IMR-90 (cell line): ENCODE measurements around the gene SCGB1C1.

Source experiments
- BHLHE40 ChIP-seq: fragments of 150-350 bp; IDR thresholded peaks from 2 replicates; pipeline ENCODE4 v1.6.1; 2016; ENCODE audit warnings: mild to moderate bottlenecking, low read depth, low read length
- CTCF ChIP-seq: conservative IDR thresholded peaks from 2 replicates; pipeline ENCODE4 v1.5.1; 2012; ENCODE audit warnings: mild to moderate bottlenecking, low read depth, low read length, improper control_type of control experiment
- POLR2A ChIP-seq: IDR thresholded peaks from 2 replicates; pipeline ENCODE4 v1.6.1; 2012; ENCODE audit warnings: mild to moderate bottlenecking, low read depth, low read length
- RFX5 ChIP-seq: IDR thresholded peaks from 2 replicates; pipeline ENCODE4 v1.8.0; 2012; ENCODE audit warnings: low read depth, mild to moderate bottlenecking, low read length, moderate library complexity

- TF ChIP-seq CTCF (no peak), BHLHE40 (no peak), POLR2A (no peak), RFX5 (no peak)
Observed at GRCh38 chr11:230431-230830, 37.6 kb downstream of the SCGB1C1 start.
